C1 segment of cervical spinal cord (tissue), 14 donors: ENCODE measurements around the gene MRPL27.

ENCODE experiments used
- DNase-seq, 14 donors: peaks; one replicate each; lab custom pipeline; 2025; lab: John Stamatoyannopoulos, UW

MRPL27 gene

GRCh38 chr17:50318501-50319285 lies 54.3 kb downstream of the MRPL27 start:
- DNase-seq: no peak
